Measurements from ENCODE around the gene USP35. TPM values are rescaled to one million over a fixed set of nuclear protein-coding genes. Genes with fewer than 3 reads are reported as not detected.

Gene USP35
- total and polyA plus RNA-seq, 7 donors = 1.2 to 23.3 (median 6.7) TPM

DNA sequence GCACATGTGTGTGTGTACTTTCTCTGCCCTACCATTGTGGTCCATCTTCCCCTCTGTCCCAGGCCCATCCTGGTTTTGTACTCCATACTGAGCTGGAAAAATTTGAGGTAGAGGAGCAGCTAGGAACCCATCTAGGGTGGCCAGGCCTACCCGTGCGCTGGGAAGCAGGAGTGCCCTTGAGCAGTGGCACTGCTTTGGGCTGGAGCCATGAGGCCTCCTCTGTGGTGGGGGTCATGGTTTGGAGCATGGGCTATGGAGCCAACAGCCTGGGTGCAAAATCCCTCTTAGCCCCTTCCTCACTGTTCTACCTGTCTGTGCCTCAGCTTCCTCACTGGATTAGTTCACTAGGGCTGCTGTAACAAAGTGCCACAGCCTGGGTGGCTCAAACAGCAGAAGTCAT, 27.4 kb upstream of the USP35 start:
- TF ChIP-seq POLR2AphosphoS5 (IDR thresholded peaks at IDR 0.05) (no peak), POLR2A (IDR thresholded peaks at IDR 0.05) (no peak), EP300 (IDR thresholded peaks at IDR 0.05) (no peak)
- TF ChIP-seq, protein P1, sequence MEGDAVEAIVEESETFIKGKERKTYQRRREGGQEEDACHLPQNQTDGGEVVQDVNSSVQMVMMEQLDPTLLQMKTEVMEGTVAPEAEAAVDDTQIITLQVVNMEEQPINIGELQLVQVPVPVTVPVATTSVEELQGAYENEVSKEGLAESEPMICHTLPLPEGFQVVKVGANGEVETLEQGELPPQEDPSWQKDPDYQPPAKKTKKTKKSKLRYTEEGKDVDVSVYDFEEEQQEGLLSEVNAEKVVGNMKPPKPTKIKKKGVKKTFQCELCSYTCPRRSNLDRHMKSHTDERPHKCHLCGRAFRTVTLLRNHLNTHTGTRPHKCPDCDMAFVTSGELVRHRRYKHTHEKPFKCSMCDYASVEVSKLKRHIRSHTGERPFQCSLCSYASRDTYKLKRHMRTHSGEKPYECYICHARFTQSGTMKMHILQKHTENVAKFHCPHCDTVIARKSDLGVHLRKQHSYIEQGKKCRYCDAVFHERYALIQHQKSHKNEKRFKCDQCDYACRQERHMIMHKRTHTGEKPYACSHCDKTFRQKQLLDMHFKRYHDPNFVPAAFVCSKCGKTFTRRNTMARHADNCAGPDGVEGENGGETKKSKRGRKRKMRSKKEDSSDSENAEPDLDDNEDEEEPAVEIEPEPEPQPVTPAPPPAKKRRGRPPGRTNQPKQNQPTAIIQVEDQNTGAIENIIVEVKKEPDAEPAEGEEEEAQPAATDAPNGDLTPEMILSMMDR (IDR thresholded peaks at IDR 0.05) = no peak
- H3K27ac ChIP-seq = peak overlapping the region; percentile 1 to 75 (median 38)
- 76 to 96% methylated on average over 2 of the region's 2 CpGs for WGBS, 2 donors
- H3K27me3 ChIP-seq = no peaks in the 10 kb centered on the region
- H3K4me3 ChIP-seq = no peak overlapping the region
- intact Hi-C loops (cut with DNase I) = loop anchor here (10.0 kb wide), 1 partner anchor 153 kb away; no protein-coding TSS in a partner anchor
- peaks cover 0 to 73% (median 59%) of the 10 kb centered on the region in 4 donors for H3K4me1 ChIP-seq
- no peaks in the 10 kb centered on the region for H3K36me3 ChIP-seq
- DNase-seq = no peak
- no peaks in the 10 kb centered on the region for H3K9me3 ChIP-seq

DNA sequence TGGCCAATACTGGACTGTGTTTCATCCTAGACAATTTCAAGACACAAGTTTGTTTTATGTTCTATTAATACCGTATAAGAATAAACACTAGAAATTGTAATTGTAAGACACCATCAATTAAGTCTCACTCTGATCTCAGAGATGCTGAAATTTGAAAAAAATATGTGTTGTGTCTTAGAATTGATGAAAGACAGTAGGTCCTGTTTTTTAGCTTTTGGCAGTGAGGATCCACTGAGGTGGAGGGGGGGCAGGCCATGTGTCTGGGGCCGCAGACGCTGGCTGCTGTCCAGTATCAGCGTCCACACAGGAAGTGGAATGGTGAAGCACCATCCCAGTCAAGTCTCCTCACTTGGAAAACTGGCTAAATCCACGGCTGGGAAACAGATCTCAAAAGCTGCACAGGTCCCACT, 26.8 kb upstream of the USP35 start:
- DNase-seq = peak; percentile 93
- Histone ChIP-seq H3K36me3 (no peaks in the 10 kb centered on the region), H3K27me3 (no peaks in the 10 kb centered on the region), H3K9me3 (no peaks in the 10 kb centered on the region), H3K4me3 (no peak overlapping the region), H3K4me1 (peaks cover 0 to 73% (median 62%) of the 10 kb centered on the region in 4 donors), H3K27ac (peak overlapping the region; percentile 1 to 75 (median 42))
- WGBS, 2 donors = 70 to 72% methylated on average over 5 of the region's 5 CpGs
- TF ChIP-seq EP300 (IDR thresholded peaks at IDR 0.05) = peak in 2 of 4 donors; percentile 33 to 61
- TF ChIP-seq, protein P1 (IDR thresholded peaks at IDR 0.05) = no peak
- TF ChIP-seq POLR2A (IDR thresholded peaks at IDR 0.05) = no peak
- TF ChIP-seq POLR2AphosphoS5 (IDR thresholded peaks at IDR 0.05) = peak; percentile 91 to 96 (median 94)
- intact Hi-C loops (cut with DNase I) = loop anchor here (2.0 to 10.0 kb wide), 2 partner anchors 27 to 153 kb away; partner anchors contain the start of genes KCTD21 and USP35

DNA sequence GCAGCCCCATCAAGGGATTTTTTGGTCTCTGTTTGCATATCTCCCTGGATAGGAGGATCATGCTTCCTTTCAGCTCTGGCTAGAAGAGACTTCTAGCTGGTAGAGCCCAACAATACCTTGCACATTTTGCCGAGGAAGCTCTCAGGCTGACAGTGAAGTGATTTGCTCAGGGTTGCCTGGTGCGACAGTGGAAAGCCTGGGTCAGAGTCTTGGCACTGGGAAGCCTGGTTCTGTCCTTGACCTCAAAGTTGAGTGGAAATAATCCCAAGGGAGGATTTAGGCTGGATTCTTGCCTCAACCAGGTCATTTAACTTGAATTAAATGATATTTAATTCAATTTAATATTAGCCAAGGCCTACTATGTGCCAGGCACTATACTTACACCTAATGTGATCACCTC, 24.9 kb upstream of the USP35 start:
- Histone ChIP-seq H3K27ac (peak overlapping the region in 1 of 4 donors; percentile 75), H3K4me3 (no peak overlapping the region), H3K9me3 (no peaks in the 10 kb centered on the region), H3K27me3 (no peaks in the 10 kb centered on the region), H3K4me1 (peaks cover 0 to 84% (median 74%) of the 10 kb centered on the region in 4 donors), H3K36me3 (no peaks in the 10 kb centered on the region)
- DNase-seq = no peak
- TF ChIP-seq, protein P1 (IDR thresholded peaks at IDR 0.05) = no peak
- no peak for TF ChIP-seq POLR2AphosphoS5 (IDR thresholded peaks at IDR 0.05)
- TF ChIP-seq EP300 (IDR thresholded peaks at IDR 0.05) = no peak
- no peak for TF ChIP-seq POLR2A (IDR thresholded peaks at IDR 0.05)
- 85 to 87% methylated on average over 2 of the region's 2 CpGs for WGBS, 2 donors
- intact Hi-C loops (cut with DNase I) = loop anchor here (2.0 to 10.0 kb wide), 2 partner anchors 25 to 151 kb away; partner anchors contain the start of genes KCTD21 and USP35

DNA sequence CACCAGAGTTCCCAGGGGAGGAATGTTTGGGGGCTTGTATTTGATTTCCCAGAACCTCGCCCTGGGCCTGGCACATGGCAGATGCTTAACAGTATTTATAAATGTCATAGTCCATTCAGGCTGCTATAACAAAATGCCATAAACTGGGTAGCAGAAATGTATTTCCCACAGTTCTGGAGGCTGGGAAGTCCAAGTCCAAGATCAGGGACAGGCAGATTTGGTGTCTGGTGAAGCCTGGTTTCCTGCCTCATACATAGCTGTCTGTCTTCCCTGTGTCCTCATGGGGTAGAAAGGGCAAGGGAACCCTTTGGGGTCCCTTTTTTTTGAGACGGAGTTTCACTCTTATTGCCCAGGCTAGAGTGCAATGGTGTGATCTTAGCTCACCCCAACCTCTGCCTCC, 24.2 kb upstream of the USP35 start:
- WGBS, 2 donors = 94 to 99% methylated on average over 2 of the region's 2 CpGs
- intact Hi-C loops (cut with DNase I) = loop anchor here (10.0 kb wide), 1 partner anchor 150 kb away; no protein-coding TSS in a partner anchor
- H3K27ac ChIP-seq = no peak overlapping the region
- no peaks in the 10 kb centered on the region for H3K27me3 ChIP-seq
- no peaks in the 10 kb centered on the region for H3K36me3 ChIP-seq
- no peaks in the 10 kb centered on the region for H3K9me3 ChIP-seq
- H3K4me1 ChIP-seq = peaks cover 0 to 84% (median 74%) of the 10 kb centered on the region in 4 donors
- no peak overlapping the region for H3K4me3 ChIP-seq
- no peak for DNase-seq
- TF ChIP-seq POLR2AphosphoS5 (IDR thresholded peaks at IDR 0.05) (no peak), EP300 (IDR thresholded peaks at IDR 0.05) (no peak), POLR2A (IDR thresholded peaks at IDR 0.05) (no peak)
- TF ChIP-seq, protein P1 (IDR thresholded peaks at IDR 0.05) = no peak

Measured in sigmoid colon (tissue), 7 donors.